Activated T-cell treated with anti-CD3 and anti-CD28 coated beads, Interleukin-2, amount 50 U/mL, for 4 hours (primary cell): ENCODE measurements around the gene PCCA. TPM values are rescaled to one million over a fixed set of nuclear protein-coding genes. Genes with fewer than 3 reads are reported as not detected.

Experiments
- ATAC-seq, 2 donors: fragments of 200-7000 bp; cut with Tn5 transposase; one replicate each; pipeline ENCODE4 v1.10.0; 2021
- DNase-seq: peaks from one replicate; pipeline ENCODE4 v3.0.0-alpha.2; 2020
- H3K27me3 Mint-ChIP-seq: one replicate; pipeline ENCODE4 v1.8.0; 2021; ENCODE audit warnings: low read depth, mixed read lengths
- H3K36me3 Mint-ChIP-seq: one replicate; pipeline ENCODE4 v1.8.0; 2022; ENCODE audit warnings: mixed read lengths; ENCODE audit not compliant: insufficient read depth
- H3K4me1 Mint-ChIP-seq: one replicate; pipeline ENCODE4 v1.8.0; 2021; ENCODE audit warnings: low read depth, mixed read lengths
- H3K4me3 Mint-ChIP-seq: one replicate; pipeline ENCODE4 v1.8.0; 2021; ENCODE audit warnings: mild to moderate bottlenecking, moderate library complexity, mixed read lengths
- H3K9me3 Mint-ChIP-seq: one replicate; pipeline ENCODE4 v1.8.0; 2021; ENCODE audit warnings: mixed read lengths
- total RNA-seq, 3 donors: library from RNA; stranded (reverse); gene quantifications; one replicate each; pipeline ENCODE4 v1.2.1, GENCODE V29; 2021

The PCCA gene
- total RNA-seq, 3 donors from 2014 or later: 2.7 to 4.8 (median 2.9) TPM

DNA sequence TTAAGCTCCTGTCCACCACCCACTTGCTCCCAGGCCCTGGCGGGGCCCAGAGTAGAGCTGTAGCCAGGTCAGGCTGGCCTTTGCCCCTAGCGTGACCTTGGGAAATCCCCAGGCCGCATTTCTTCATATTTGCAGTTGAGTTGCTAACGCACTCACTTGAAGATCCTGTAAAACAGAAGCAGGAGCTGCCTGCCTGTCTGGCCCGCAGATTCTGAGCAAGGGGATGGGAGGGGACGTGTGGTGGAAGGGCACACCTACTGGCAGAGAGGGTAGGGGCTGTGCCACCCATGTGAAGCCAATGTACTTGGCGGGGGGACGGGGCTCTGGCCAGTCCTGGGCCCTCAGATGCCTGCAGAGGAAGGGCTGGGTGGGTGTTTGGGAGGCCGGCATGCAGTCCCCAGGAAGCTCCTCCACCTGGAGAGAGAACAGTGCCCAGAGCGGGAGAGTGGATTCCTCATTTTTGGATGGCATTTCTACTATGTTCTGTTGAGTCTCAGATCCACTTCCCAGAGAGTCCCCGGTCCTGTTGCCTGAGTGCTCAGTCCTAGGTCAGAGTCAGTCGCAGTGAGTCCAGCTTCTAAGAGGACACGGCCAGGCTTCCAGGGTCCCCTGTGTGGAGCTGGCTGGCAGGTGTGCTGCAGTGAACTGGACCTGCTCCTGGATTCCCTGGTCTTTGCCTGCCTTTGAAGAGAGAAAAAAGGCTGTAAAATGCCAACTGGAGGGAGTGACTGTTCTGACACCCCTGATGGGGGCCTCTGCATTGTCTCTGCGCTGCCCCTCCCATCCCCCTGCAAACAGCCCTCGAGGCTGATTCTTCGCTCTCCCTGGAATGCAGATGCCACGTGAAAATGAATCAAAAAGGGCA is 436.8 kb downstream of the PCCA start:
- Mint-ChIP-seq H3K27me3 (no peaks in the 10 kb centered on the region), H3K36me3 (peaks cover 14% of the 10 kb centered on the region), H3K4me1 (peaks cover 11% of the 10 kb centered on the region), H3K4me3 (no peak overlapping the region), H3K9me3 (no peaks in the 10 kb centered on the region)
- no peak for DNase-seq
- no peak for ATAC-seq

DNA sequence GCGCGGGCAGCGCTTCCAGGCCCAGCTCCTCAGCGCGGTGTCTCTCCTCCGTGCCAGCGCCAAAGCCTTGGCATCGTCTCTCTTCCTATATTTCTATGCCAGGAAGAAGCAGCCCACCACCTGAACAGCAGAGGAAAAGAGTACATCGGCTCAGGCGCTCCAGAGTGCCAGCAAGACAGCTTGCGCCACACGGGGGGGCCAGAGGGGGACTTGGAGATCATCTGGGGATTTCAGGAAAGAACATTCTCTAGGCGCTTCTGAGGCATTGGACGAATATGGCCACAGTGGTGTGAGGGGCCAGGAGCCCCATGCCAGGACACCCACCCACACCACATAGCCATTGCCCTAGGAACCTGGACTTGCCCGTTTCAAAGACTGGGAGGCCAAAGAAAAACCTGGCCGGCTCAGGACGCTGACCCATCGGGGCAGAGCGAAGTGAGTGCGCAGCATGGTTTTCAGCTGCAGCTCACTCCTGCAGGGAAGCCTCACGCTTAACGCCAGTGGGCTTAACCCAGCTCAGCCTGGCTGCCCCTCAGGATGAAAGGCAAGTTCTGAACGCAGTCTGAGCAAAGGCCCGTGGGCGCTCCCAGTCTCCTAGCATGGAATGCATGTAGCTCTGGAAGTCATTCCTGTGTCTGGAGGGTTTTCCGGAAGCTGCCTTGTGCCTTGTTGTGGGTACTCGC is 437.6 kb downstream of the PCCA start:
- no peak overlapping the region for H3K4me3 Mint-ChIP-seq
- H3K36me3 Mint-ChIP-seq: peaks cover 14% of the 10 kb centered on the region
- H3K27me3 Mint-ChIP-seq: no peaks in the 10 kb centered on the region
- peaks cover 9% of the 10 kb centered on the region for H3K4me1 Mint-ChIP-seq
- DNase-seq (no peak), ATAC-seq (no peak)
- no peaks in the 10 kb centered on the region for H3K9me3 Mint-ChIP-seq

DNA sequence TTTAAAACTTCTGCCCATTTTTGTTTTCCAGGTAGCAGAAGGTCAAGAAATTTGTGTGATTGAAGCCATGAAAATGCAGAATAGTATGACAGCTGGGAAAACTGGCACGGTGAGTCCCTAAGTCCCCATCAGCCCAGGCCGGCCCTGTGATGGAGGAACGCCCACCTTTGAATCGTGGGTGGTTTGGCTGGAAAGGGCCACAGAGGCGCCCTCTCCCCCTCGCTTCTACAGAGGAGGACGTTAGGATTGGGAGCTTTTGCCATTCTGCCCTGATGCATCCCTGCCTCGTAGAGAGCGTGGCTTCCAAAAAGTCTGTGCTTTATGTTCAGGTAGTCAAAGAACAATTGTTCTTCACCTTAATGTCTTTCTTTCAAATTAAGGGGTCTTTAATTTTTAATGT is 438.8 kb downstream of the PCCA start:
- H3K36me3 Mint-ChIP-seq: peaks cover 16% of the 10 kb centered on the region
- no peaks in the 10 kb centered on the region for H3K27me3 Mint-ChIP-seq
- DNase-seq (no peak), ATAC-seq (no peak)
- H3K4me3 Mint-ChIP-seq: no peak overlapping the region
- H3K4me1 Mint-ChIP-seq: no peaks in the 10 kb centered on the region
- no peaks in the 10 kb centered on the region for H3K9me3 Mint-ChIP-seq

DNA sequence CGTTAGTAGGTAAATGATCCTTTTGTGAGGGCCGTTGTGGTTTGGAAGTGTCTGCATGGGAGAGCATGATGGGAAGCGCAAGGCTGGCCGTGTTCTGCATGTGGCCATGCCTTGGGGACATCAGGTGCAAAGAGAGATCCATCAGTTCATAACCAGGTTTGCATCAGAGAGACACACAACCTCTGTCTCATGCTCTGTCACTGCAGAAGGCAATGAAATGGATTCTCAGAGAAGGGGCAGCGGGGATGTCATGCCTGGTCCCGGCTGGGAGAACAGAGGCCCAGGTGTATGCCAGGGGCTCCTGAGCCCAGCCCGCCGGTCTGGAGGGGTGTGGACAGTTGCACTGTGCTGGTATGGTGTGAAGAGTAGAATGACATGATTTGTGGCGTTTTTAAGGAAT is 439.5 kb downstream of the PCCA start:
- Mint-ChIP-seq H3K27me3 (no peaks in the 10 kb centered on the region), H3K36me3 (peaks cover 16% of the 10 kb centered on the region), H3K4me1 (no peaks in the 10 kb centered on the region), H3K9me3 (no peaks in the 10 kb centered on the region), H3K4me3 (no peak overlapping the region)
- ATAC-seq: no peak
- no peak for DNase-seq

DNA sequence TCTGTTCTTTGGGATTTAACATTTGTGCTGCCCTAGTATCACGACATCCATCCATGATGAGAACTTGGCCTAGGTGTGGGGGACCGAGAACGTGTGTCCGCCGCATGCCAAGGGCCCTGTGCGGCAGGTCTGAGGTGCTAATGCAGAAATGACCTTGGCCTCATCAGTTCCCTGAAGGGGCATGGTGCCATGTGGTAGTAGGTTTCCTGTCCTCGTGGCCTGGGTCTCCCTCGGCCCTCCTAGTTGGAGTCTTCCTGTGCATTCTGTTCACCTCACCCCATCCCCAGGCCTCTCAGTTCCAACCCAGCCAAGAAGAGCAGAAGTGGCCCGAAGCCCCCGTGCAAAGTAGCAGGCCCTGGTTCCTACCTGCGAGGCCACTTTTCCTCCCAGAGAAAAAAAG is 439.9 kb downstream of the PCCA start:
- no peak for ATAC-seq
- H3K9me3 Mint-ChIP-seq: no peaks in the 10 kb centered on the region
- no peak for DNase-seq
- peaks cover 16% of the 10 kb centered on the region for H3K36me3 Mint-ChIP-seq
- no peak overlapping the region for H3K4me3 Mint-ChIP-seq
- H3K27me3 Mint-ChIP-seq: no peaks in the 10 kb centered on the region
- H3K4me1 Mint-ChIP-seq: no peaks in the 10 kb centered on the region

DNA sequence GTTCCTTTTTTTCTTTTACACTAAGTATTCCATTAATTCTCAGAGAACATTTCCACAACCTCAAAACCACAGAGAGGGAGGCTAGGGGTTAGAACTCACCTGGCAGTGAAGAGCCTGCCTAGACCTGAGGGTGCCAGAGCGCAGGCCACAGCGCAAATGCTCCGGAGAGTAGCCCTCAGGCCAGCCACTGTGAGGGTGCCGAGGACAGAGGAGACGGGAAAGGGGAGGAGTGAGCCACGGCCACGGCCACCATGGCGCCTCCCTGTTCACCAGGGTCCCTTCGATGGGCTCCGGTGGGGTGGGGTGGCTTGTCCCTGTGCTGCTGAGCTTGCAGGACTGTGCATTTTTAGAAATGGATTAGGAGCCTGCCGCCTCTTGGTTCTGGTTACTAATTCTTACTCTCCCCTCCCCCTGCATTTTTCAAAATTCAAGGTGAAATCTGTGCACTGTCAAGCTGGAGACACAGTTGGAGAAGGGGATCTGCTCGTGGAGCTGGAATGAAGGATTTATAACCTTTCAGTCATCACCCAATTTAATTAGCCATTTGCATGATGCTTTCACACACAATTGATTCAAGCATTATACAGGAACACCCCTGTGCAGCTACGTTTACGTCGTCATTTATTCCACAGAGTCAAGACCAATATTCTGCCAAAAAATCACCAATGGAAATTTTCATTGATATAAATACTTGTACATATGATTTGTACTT is 440.9 kb downstream of the PCCA start:
- DNase-seq (no peak), ATAC-seq (no peak)
- Mint-ChIP-seq H3K36me3 (peaks cover 16% of the 10 kb centered on the region), H3K4me1 (no peaks in the 10 kb centered on the region), H3K9me3 (no peaks in the 10 kb centered on the region), H3K27me3 (no peaks in the 10 kb centered on the region), H3K4me3 (no peak overlapping the region)

DNA sequence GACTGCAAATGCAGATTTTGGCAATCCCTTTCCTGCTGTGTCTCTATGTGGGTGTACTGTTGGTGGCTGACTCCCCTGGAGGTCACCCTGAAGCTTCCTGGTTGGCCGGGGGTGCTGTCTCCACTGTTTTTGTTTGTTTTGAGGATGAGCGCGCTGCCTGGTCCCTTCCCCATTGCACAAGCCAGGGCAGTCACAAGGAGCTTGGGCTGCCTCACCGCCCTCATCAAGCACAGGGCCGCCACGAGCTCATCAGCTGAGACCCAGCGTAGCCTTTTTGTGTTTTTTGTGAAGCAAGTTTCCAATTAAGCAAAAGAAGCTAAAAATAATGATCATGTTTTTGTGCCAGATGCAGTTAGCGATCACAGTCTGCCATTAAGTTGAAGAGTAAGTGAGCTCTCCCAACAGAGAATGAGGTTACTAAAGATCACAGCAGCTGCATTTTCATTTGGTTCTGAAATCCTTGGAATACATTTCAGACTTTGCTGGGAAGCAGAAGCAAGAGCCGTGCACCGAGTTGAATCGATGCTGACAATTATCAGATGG is 441.8 kb downstream of the PCCA start:
- Mint-ChIP-seq H3K9me3 (no peaks in the 10 kb centered on the region), H3K4me1 (no peaks in the 10 kb centered on the region), H3K36me3 (peaks cover 16% of the 10 kb centered on the region), H3K27me3 (no peaks in the 10 kb centered on the region), H3K4me3 (no peak overlapping the region)
- DNase-seq: no peak
- no peak for ATAC-seq

DNA sequence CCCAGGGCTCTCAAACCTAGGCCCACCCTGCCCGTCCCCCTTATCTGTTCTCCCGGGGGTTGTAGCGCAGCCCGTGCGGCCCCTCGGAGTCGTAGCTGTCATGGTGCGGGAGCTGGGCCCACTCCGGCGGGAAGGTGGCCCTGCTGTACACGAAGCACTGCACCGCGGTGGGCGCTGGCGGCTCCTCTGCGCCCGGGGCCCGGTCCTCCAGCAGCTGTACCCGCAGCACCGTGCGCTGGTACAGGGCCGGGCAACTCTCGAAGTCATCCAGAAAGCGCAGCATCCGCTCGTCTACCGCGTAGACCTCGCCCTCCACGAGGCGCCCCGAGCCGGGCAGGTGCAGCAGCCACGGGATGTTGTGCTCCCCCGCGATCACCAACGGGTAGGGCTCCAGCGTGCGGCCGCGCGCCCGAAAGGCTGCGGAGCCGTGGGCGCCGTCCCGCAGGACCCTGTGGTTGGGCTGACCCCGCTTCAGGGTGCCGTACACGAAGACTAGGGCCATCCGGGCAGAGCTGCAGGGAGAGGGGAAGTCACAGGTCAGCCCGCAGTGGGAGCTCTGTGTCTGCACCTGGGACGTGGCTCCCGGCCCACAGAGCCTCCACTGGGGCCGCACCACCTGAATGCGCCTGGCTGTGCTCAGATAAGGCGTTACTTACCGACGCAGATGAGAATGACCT is 443.3 kb downstream of the PCCA start:
- DNase-seq (no peak), ATAC-seq (no peak)
- H3K27me3 Mint-ChIP-seq: no peaks in the 10 kb centered on the region
- H3K4me3 Mint-ChIP-seq: no peak overlapping the region
- peaks cover 5% of the 10 kb centered on the region for H3K4me1 Mint-ChIP-seq
- H3K9me3 Mint-ChIP-seq: no peaks in the 10 kb centered on the region
- peaks cover 17% of the 10 kb centered on the region for H3K36me3 Mint-ChIP-seq

DNA sequence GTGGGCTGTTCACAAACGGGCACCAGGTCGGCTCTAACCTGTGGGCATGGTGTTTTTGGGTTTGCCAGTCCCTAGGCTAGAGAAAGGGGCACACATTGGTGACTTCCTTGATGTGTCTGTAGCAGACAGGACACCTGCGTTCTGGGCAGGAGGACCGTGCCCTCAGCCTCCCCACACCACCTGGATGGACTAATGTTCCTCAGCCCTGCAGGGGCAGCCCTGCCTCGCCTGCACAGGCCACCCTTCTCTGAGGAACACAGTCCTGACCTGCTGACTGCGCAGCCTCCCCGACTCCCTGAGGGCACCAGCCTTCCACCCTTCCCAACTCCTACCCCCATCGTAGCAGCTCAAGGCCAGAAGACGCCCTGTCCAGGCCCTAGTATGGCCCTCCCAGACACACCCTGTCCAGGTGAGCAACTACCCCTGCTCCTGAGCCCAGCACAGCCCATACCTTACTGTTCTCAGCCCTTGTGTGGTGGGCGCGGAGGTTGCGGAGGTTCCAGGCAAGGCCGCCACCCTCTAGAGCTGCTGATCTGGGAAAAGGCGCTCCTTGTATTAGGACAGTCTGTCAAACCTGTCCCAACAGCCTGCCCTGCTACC is 444.0 kb downstream of the PCCA start:
- peaks cover 21% of the 10 kb centered on the region for H3K36me3 Mint-ChIP-seq
- H3K27me3 Mint-ChIP-seq: no peaks in the 10 kb centered on the region
- ATAC-seq: no peak
- DNase-seq: no peak
- H3K4me1 Mint-ChIP-seq: peaks cover 12% of the 10 kb centered on the region
- H3K9me3 Mint-ChIP-seq: no peaks in the 10 kb centered on the region
- H3K4me3 Mint-ChIP-seq: no peak overlapping the region

DNA sequence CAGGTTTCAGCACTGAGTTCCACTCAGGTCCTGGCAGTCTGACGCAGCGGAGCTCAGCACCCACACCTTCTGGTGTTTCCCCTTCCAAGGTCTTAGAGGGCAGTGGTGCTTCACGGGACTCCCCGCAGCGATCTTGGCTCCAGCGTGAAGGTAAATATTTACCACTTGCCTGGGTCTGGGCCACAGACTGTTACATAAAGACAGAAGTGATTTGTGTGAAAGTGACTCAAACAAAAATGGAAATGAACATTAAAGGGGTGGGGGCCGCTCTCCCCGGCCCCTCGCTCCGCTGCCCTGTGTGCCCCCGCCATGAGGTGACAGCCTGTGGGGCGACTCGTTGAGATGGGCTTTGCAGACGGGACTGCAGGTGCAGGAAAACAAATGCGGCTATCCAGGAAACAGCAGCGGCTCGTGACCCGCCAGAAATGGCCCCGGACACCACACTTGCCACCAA is 444.7 kb downstream of the PCCA start:
- no peaks in the 10 kb centered on the region for H3K27me3 Mint-ChIP-seq
- no peak for ATAC-seq
- no peak overlapping the region for H3K4me3 Mint-ChIP-seq
- no peaks in the 10 kb centered on the region for H3K9me3 Mint-ChIP-seq
- DNase-seq: no peak
- peaks cover 17% of the 10 kb centered on the region for H3K36me3 Mint-ChIP-seq
- peaks cover 18% of the 10 kb centered on the region for H3K4me1 Mint-ChIP-seq

DNA sequence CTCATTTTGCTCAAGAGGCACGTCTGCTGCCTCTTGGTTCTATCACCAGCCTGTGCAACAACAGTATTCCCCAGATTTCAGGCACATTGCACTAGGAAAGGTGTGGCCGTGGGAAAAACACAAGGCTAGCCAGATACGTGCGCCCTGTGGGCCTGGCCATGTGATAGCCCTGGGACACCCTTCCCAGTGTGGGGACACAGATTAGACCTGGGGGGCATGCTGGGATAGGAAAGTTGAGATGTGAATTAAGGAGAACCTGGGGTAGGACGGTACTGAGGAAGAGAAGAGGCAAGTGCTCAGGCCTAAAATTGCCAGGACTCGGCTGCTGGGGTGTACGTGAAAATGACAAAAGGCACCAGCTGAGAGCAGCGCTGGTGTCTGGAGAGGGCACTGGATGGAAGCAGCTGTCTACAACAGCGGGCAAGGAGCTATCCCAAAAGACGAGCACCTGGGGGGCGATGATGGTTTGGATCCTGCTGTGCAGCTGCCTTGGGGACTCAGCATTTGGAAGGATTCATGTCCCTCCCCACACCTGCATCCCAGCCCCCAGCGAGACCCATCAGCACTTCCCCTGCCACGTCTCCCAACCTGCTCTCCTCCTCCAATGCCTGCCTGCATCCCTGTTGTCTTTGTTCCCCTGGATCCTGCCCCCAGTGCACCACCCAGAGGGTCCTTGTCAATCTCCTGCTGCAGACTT is 445.4 kb downstream of the PCCA start:
- Mint-ChIP-seq H3K4me3 (no peak overlapping the region), H3K4me1 (peaks cover 25% of the 10 kb centered on the region), H3K36me3 (peaks cover 12% of the 10 kb centered on the region), H3K27me3 (no peaks in the 10 kb centered on the region), H3K9me3 (no peaks in the 10 kb centered on the region)
- DNase-seq: no peak
- no peak for ATAC-seq

DNA sequence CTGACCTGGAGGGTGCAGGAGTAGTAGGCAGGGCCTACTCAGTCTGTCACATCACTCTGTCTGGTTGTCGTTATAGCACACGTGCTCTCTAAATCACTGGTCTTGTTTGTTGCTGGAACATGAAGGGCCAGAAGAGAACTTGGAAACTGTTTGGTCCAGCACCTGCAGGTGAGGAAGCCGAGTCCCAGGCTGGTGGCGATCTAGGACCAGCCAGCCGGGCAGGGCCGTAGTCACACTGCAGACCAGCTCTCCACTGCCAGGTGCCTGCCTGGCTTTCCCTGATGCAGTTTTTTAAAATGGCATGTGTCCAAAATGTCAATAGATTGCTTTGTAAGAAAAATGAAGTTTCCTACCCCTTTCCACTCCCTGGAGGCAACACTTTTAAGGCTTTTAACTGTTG is 446.0 kb downstream of the PCCA start:
- Mint-ChIP-seq H3K36me3 (peaks cover 9% of the 10 kb centered on the region), H3K4me3 (no peak overlapping the region), H3K4me1 (peaks cover 27% of the 10 kb centered on the region), H3K27me3 (no peaks in the 10 kb centered on the region), H3K9me3 (no peaks in the 10 kb centered on the region)
- no peak for ATAC-seq
- DNase-seq: no peak

DNA sequence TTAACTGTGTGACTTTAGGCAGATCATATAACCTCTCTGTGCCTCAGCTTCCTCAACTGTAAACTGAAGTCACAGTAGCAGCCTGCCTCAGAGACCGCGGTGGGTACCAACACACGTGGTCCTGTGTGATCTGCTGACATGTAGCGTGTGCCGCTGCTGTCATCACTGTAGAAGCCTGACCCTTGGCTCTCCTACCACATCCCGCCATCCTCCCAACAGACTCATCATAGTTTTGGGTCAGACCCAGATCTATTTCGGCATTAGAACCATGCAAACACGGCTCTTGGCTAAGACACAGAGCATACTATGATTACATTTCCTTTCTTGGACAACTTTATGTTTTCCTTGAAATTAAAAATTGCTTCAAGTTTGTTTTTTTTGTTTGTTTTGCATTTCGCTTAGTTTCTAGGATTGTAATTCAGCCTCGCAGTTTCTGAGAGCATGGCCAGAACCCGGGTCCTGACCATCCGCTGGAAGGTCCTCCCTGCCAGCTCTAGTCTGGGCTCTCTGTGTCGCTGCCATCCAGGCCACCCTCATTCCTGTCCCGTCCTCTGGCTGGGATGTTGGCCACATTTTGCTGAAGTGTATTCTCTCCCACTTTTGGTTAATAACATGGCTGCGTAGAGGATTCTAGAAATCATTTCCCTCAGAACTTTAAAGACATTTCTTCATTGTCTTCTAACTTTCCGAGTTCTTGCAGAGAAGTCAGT is 446.7 kb downstream of the PCCA start:
- ATAC-seq (no peak), DNase-seq (no peak)
- Mint-ChIP-seq H3K27me3 (no peaks in the 10 kb centered on the region), H3K36me3 (peaks cover 11% of the 10 kb centered on the region), H3K9me3 (no peaks in the 10 kb centered on the region), H3K4me1 (peaks cover 27% of the 10 kb centered on the region), H3K4me3 (no peak overlapping the region)
